ENCODE results near the gene LARP1. TPM values are rescaled to one million over a fixed set of nuclear protein-coding genes. Genes with fewer than 3 reads are reported as not detected.

The LARP1 gene
- total RNA-seq, 2 experiments from 2014 or later, result 165 to 175 TPM

DNA sequence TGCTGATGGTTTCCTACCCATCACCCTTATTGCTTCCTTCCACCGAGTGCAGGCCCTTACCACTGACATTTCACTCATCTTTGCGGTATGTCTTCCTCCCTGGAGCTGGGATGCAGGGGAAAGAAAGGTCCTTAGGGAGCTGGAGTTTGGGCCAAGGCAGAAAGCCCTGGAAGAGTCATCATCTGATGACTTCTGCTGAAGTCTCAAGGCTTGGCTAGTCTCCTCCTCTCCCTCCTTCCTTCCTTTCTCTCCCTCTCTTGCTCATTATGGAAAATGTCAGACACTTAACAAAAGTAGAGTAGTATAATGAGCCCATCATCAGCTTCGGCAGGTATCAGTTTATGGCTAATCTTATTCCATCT is 40.0 kb downstream of the LARP1 start:
- POLR2A ChIA-PET, result no interaction called here
- ATAC-seq (ENCODE audit: low read depth) (no peak), DNase-seq (no peak)
- Mint-ChIP-seq H3K9me3 (no peaks in the 10 kb centered on the region), H3K27ac (no peak overlapping the region), H3K4me3 (no peak overlapping the region), H3K4me1 (peaks cover 26% of the 10 kb centered on the region), H3K36me3 (peaks cover 32% of the 10 kb centered on the region), H3K27me3 (no peaks in the 10 kb centered on the region)

- Mint-ChIP-seq H3K4me1 (peaks cover 25% of the 10 kb centered on the region), H3K36me3 (peaks cover 46% of the 10 kb centered on the region), H3K9me3 (no peaks in the 10 kb centered on the region), H3K4me3 (no peak overlapping the region), H3K27ac (no peak overlapping the region), H3K27me3 (no peaks in the 10 kb centered on the region)
- no peak for DNase-seq
- POLR2A ChIA-PET, result no interaction called here
- no peak for ATAC-seq (ENCODE audit: low read depth)
Observed at GRCh38 chr5:154797762-154798161, 42.6 kb downstream of the LARP1 start.

DNA sequence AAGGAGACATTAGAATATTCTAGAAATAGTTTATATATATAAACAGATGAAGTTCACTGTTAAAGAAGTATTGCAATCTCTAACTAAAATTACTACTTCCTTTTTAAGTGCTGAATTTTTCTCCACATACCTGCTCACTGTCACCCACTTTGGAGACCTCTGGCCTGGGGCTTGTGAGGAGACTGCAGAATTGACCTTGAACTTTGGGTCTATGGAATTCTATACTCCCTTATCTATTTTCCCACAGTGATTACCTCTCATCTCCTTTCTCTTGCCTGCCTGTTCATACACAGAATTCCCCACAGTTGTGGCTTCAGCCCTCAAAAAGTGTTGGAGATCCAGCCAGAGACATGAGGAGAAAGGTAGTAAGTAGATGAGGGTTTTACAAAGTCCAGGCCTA is 45.4 kb downstream of the LARP1 start:
- no peak overlapping the region for H3K4me3 Mint-ChIP-seq
- ATAC-seq (ENCODE audit: low read depth) (no peak), DNase-seq (no peak)
- H3K9me3 Mint-ChIP-seq, result no peaks in the 10 kb centered on the region
- POLR2A ChIA-PET, result no interaction called here
- H3K27me3 Mint-ChIP-seq, result no peaks in the 10 kb centered on the region
- H3K27ac Mint-ChIP-seq, result no peak overlapping the region
- H3K4me1 Mint-ChIP-seq, result peaks cover 27% of the 10 kb centered on the region
- peaks cover 54% of the 10 kb centered on the region for H3K36me3 Mint-ChIP-seq

GRCh38 chr5:154801083-154801482 is 45.9 kb downstream of the LARP1 start:
- DNase-seq, result no peak
- POLR2A ChIA-PET, result no interaction called here
- Mint-ChIP-seq H3K27ac (no peak overlapping the region), H3K4me3 (no peak overlapping the region), H3K9me3 (no peaks in the 10 kb centered on the region), H3K4me1 (peaks cover 27% of the 10 kb centered on the region), H3K27me3 (no peaks in the 10 kb centered on the region), H3K36me3 (peaks cover 57% of the 10 kb centered on the region)
- no peak for ATAC-seq (ENCODE audit: low read depth)

DNA sequence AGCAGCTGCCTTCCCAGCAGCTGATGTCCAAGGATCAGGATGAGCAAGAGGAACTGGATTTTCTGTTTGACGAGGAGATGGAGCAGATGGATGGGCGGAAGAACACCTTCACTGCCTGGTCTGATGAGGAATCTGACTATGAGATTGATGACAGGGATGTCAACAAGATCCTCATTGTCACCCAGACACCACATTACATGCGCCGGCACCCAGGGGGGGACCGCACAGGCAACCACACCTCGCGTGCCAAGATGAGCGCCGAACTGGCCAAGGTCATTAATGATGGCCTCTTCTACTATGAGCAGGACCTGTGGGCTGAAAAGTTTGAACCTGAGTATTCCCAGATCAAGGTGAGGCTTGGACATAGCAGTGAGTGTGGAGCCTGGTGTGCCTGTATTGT is 46.9 kb downstream of the LARP1 start:
- H3K27me3 Mint-ChIP-seq, result no peaks in the 10 kb centered on the region
- H3K4me1 Mint-ChIP-seq, result peaks cover 27% of the 10 kb centered on the region
- ATAC-seq (ENCODE audit: low read depth) (no peak), DNase-seq (no peak)
- H3K9me3 Mint-ChIP-seq, result no peaks in the 10 kb centered on the region
- no peak overlapping the region for H3K4me3 Mint-ChIP-seq
- POLR2A ChIA-PET, result interaction anchor here (0.9 kb wide), 1 partner anchor 45 kb away, joined by 3 read pairs; no protein-coding TSS in a partner anchor
- peaks cover 55% of the 10 kb centered on the region for H3K36me3 Mint-ChIP-seq
- H3K27ac Mint-ChIP-seq, result peak overlapping the region; percentile 21

- POLR2A ChIA-PET, result no interaction called here
- no peak overlapping the region for H3K27ac Mint-ChIP-seq
Observed at GRCh38 chr5:154806176-154806575, 51.0 kb downstream of the LARP1 start.

GRCh38 chr5:154811239-154811638 is 56.1 kb downstream of the LARP1 start:
- peaks cover 37% of the 10 kb centered on the region for H3K36me3 Mint-ChIP-seq
- POLR2A ChIA-PET, result no interaction called here
- H3K9me3 Mint-ChIP-seq, result no peaks in the 10 kb centered on the region
- no peak overlapping the region for H3K27ac Mint-ChIP-seq
- no peak for DNase-seq
- no peak for ATAC-seq (ENCODE audit: low read depth)
- no peak overlapping the region for H3K4me3 Mint-ChIP-seq
- peaks cover 22% of the 10 kb centered on the region for H3K4me1 Mint-ChIP-seq
- no peaks in the 10 kb centered on the region for H3K27me3 Mint-ChIP-seq

More at GRCh38 chr5:154806176-154806575, 51.0 kb downstream of the LARP1 start:
- Mint-ChIP-seq H3K4me3 (no peak overlapping the region), H3K36me3 (peaks cover 43% of the 10 kb centered on the region), H3K9me3 (no peaks in the 10 kb centered on the region), H3K4me1 (peaks cover 10% of the 10 kb centered on the region), H3K27me3 (no peaks in the 10 kb centered on the region)
- ATAC-seq (ENCODE audit: low read depth) (no peak), DNase-seq (no peak)

DNA sequence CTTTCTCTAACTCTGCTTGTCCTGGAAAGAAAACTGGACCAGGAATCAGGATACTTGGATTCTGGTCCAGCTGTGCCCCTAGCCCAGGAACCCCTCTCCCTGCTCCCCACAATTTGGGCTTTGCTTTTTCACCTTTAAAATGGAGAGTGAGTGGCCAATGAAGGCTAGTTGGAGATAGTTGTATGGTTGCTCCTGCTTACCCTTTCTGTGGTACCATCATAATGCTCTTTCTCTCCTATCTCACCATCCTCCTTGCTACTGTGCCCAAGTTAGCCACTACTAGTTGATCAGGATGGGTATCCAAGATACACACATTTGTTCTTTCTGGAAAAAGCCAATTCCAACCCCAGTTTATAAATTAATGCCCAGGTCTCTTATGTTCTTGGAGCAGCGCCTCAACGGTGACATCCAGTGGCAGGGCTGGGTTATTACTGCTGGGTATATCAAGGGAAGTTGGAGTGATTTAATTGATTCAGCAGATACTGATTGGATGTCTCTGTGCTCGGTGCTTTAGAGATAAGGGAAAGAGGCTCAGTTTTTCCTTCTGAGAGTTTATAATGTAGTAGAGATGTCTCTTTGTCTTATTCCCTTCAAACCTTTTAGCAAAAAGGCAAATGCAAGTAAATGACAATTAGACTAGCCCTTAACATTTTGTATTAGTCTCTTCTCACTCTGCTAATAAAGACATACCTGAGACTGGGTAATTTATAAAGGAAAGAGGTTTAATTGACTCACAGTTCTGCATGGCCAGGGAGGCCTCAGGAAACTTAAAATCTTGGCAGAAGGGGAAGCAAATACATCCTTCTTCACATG is 56.7 kb downstream of the LARP1 start:
- H3K36me3 Mint-ChIP-seq, result peaks cover 38% of the 10 kb centered on the region
- DNase-seq, result peak; percentile 70
- peaks cover 25% of the 10 kb centered on the region for H3K4me1 Mint-ChIP-seq
- H3K27ac Mint-ChIP-seq, result no peak overlapping the region
- ATAC-seq (ENCODE audit: low read depth), result peak; percentile 43
- no peak overlapping the region for H3K4me3 Mint-ChIP-seq
- H3K9me3 Mint-ChIP-seq, result no peaks in the 10 kb centered on the region
- POLR2A ChIA-PET, result no interaction called here
- no peaks in the 10 kb centered on the region for H3K27me3 Mint-ChIP-seq

DNA sequence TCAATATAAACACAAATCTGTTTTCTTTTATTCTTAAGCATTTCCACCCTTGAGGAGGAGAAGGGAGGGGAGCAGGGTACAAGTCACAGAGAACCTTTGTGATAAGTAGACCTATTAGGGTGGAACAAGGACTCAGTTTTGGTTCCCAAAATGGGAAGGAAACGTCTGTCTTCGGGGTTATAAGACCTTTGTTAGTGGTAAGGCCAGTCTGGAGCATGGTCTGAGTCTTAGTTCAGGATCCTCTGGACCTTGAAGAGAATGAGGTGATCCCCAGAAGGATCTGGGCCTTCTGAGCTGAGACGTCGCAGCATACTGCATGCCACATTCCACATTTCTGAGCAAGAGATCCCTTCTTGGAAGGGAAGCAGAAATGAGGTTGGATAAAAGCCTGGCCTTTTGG is 58.0 kb downstream of the LARP1 start:
- no peaks in the 10 kb centered on the region for H3K9me3 Mint-ChIP-seq
- ATAC-seq (ENCODE audit: low read depth), result no peak
- no peak for DNase-seq
- POLR2A ChIA-PET, result no interaction called here
- no peaks in the 10 kb centered on the region for H3K27me3 Mint-ChIP-seq
- H3K4me3 Mint-ChIP-seq, result peak overlapping the region; percentile 51
- peaks cover 38% of the 10 kb centered on the region for H3K36me3 Mint-ChIP-seq
- H3K4me1 Mint-ChIP-seq, result peaks cover 26% of the 10 kb centered on the region
- H3K27ac Mint-ChIP-seq, result peak overlapping the region; percentile 66

DNA sequence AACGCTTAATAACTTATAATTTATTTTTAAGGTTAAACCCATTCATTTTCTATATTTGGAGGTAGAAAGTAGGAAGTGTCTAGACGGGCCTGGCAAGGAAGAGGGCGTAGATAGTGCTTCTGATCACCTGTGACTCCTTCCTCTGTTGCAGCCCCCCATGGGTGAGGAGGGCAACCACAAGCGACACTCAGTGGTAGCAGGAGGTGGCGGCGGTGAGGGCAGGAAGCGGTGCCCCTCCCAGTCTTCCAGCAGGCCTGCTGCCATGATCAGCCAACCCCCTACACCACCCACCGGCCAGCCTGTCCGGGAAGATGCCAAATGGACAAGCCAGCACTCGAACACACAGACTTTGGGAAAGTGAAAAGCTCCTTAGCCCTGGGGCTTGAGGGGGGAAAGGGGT is 58.6 kb downstream of the LARP1 start:
- H3K36me3 Mint-ChIP-seq, result peaks cover 40% of the 10 kb centered on the region
- H3K4me3 Mint-ChIP-seq, result peak overlapping the region; percentile 9
- H3K4me1 Mint-ChIP-seq, result peaks cover 29% of the 10 kb centered on the region
- POLR2A ChIA-PET, result interaction anchor here (0.6 to 0.8 kb wide), 2 partner anchors 55 to 374 kb away, joined by 3 to 5 read pairs; no protein-coding TSS in a partner anchor
- no peaks in the 10 kb centered on the region for H3K9me3 Mint-ChIP-seq
- H3K27ac Mint-ChIP-seq, result peak overlapping the region; percentile 59
- ATAC-seq (ENCODE audit: low read depth) (peak; percentile 84), DNase-seq (peak; percentile 62)
- H3K27me3 Mint-ChIP-seq, result no peaks in the 10 kb centered on the region

GRCh38 chr5:154815025-154815424 is 59.8 kb downstream of the LARP1 start:
- no peak for ATAC-seq (ENCODE audit: low read depth)
- POLR2A ChIA-PET, result no interaction called here

GRCh38 chr5:154815684-154816247 is 60.6 kb downstream of the LARP1 start:
- no peaks in the 10 kb centered on the region for H3K27me3 Mint-ChIP-seq
- peak overlapping the region; percentile 79 for H3K27ac Mint-ChIP-seq
- H3K36me3 Mint-ChIP-seq, result peaks cover 44% of the 10 kb centered on the region
- no peak overlapping the region for H3K4me3 Mint-ChIP-seq
- H3K4me1 Mint-ChIP-seq, result peaks cover 38% of the 10 kb centered on the region
- no peaks in the 10 kb centered on the region for H3K9me3 Mint-ChIP-seq
- no peak for DNase-seq
- ATAC-seq (ENCODE audit: low read depth), result no peak
- POLR2A ChIA-PET, result no interaction called here

More at GRCh38 chr5:154815025-154815424, 59.8 kb downstream of the LARP1 start:
- Mint-ChIP-seq H3K4me1 (peaks cover 38% of the 10 kb centered on the region), H3K27me3 (no peaks in the 10 kb centered on the region), H3K4me3 (no peak overlapping the region), H3K36me3 (peaks cover 44% of the 10 kb centered on the region), H3K9me3 (no peaks in the 10 kb centered on the region), H3K27ac (peak overlapping the region; percentile 79)
- peak; percentile 25 for DNase-seq

DNA sequence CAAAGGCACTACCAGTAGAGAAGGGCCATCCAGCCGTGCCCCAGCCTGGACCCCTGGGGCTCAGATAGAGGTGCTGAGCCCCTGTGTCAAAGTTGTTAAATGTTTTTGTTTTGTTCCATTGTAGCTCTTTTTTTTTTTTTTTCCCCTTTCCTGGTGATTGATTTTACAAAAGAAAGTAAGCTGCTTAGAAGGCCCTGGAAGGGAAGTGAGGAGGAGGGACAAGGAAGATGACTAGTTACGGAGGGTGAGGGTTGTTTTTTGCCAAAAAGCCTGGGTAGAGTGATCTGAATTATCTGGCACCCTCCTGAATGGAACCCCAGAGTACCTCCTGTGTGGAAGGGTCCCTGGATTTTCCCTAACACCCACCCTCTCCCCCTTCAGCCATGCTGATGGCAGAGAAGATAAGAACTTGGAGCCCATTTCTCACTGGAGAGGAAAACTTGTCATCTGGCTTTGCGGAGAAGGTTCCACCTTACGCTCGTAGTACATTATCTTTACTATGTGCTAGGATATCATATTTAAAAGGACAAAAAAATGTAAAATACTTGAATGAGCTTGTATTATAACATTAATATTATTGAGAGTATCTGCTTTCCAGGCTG is 61.8 kb downstream of the LARP1 start:
- POLR2A ChIA-PET, result no interaction called here
- ATAC-seq (ENCODE audit: low read depth) (no peak), DNase-seq (no peak)
- Mint-ChIP-seq H3K27me3 (no peaks in the 10 kb centered on the region), H3K9me3 (no peaks in the 10 kb centered on the region), H3K4me3 (no peak overlapping the region), H3K36me3 (peaks cover 50% of the 10 kb centered on the region), H3K4me1 (peaks cover 43% of the 10 kb centered on the region), H3K27ac (no peak overlapping the region)

DNA sequence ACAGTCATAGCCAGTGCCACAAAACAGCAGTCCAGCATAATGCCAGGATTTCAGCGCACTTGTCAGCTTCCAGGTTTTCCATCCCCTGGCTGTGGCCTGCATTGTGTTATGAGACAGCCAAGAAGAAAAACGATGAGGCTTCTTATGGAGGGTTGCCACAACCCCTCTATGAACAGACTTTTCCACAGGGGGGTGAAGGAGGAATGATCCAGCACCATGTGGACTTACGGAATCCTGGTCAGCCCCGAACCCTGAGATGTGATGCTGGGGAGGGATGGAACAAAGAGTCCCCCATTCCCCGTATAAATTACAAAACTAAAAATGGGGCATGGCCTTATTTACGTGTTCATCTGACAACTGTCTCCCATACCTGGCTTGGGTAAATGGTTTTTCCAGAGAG is 62.6 kb downstream of the LARP1 start:
- H3K4me1 Mint-ChIP-seq, result peaks cover 38% of the 10 kb centered on the region
- H3K36me3 Mint-ChIP-seq, result peaks cover 53% of the 10 kb centered on the region
- POLR2A ChIA-PET, result no interaction called here

More for the DNA sequence above, 62.6 kb downstream of the LARP1 start:
- Mint-ChIP-seq H3K4me3 (no peak overlapping the region), H3K27ac (no peak overlapping the region), H3K9me3 (no peaks in the 10 kb centered on the region), H3K27me3 (no peaks in the 10 kb centered on the region)
- no peak for DNase-seq
- ATAC-seq (ENCODE audit: low read depth), result no peak

Data from activated naive CD8-positive, alpha-beta T cell treated with anti-CD3 and anti-CD28 coated beads, Interleukin-2, amount 10 ng/mL, durations not matched to agents 7 days and 5 days (primary cell).